Measurements from ENCODE around the gene USP30. TPM values are rescaled to one million over a fixed set of nuclear protein-coding genes. Genes with fewer than 3 reads are reported as not detected.

The USP30 gene
- total RNA-seq, 1 donor from 2014 or later: 13.6 TPM

DNA sequence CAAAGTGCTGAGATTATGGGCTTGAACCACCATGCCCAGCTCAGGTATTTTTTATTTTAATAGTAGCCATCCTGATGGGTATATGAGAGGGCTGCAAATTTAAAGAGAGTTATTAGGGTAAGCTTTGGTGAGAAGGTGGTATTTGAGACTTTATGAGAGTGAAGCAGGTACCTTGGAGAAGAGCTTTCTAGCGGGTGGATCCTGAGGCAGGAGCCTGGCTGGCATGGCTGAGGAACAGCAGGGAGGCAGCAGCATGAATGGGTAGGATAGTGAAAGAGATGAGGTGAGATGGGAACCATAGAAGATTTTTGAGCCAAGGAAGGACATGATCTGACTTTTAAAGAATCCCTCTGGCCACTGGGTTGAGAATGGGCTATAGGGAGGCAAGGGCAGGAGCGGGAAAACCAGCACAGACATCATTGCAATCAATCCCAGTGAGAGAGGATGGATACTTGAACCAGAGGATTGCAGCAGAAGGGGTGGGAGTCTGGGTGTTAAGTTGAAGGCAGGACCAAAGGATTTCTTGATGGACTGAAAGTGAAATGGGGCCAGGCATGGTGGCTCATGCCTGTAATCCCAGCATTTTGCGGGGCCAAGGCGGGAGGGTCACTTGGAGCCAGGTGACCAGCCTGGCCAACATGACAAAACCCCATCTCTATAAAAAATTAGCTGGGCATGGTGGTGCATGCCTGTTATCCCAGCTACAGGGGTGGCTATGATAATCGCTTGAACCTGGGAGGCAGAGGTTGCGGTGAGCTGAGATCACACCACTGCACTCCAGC is 37.2 kb upstream of the USP30 start:
- H3K9me3 Mint-ChIP-seq (ENCODE audit: unreplicated experiment): no peaks in the 10 kb centered on the region
- no peaks in the 10 kb centered on the region for H3K36me3 Mint-ChIP-seq (ENCODE audit: low read depth, unreplicated experiment)
- H3K27ac Mint-ChIP-seq (ENCODE audit: unreplicated experiment): no peak overlapping the region
- peaks cover 5% of the 10 kb centered on the region for H3K27me3 Mint-ChIP-seq (ENCODE audit: unreplicated experiment)
- no peak overlapping the region for H3K4me3 Mint-ChIP-seq (ENCODE audit: unreplicated experiment)
- DNase-seq (ENCODE audit: low spot score): no peak
- TF ChIP-seq, protein P1, sequence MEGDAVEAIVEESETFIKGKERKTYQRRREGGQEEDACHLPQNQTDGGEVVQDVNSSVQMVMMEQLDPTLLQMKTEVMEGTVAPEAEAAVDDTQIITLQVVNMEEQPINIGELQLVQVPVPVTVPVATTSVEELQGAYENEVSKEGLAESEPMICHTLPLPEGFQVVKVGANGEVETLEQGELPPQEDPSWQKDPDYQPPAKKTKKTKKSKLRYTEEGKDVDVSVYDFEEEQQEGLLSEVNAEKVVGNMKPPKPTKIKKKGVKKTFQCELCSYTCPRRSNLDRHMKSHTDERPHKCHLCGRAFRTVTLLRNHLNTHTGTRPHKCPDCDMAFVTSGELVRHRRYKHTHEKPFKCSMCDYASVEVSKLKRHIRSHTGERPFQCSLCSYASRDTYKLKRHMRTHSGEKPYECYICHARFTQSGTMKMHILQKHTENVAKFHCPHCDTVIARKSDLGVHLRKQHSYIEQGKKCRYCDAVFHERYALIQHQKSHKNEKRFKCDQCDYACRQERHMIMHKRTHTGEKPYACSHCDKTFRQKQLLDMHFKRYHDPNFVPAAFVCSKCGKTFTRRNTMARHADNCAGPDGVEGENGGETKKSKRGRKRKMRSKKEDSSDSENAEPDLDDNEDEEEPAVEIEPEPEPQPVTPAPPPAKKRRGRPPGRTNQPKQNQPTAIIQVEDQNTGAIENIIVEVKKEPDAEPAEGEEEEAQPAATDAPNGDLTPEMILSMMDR (IDR thresholded peaks at IDR 0.05; ENCODE audit: unreplicated experiment): no peak
- H3K4me1 Mint-ChIP-seq (ENCODE audit: unreplicated experiment): no peaks in the 10 kb centered on the region

DNA sequence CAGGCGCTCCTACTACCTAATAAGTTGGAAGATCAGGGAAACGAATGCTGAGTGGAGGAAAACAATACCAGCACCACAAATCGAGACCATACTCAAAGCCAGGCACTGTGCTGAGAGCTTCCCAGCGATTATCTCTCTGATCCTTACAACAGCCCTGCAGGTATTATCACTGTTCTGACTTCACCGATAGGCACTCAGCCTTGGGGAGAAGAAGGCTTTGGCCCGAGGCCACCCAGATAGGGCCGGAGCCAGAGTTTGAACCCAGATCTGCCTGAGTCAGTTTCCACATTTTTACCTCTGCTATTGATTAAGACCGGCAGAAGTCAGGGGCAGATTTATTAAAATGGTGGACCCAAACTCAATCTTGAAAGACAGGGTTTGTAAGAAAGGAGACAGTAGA is 36.4 kb upstream of the USP30 start:
- TF ChIP-seq, protein P1 (IDR thresholded peaks at IDR 0.05; ENCODE audit: unreplicated experiment): no peak
- H3K36me3 Mint-ChIP-seq (ENCODE audit: low read depth, unreplicated experiment): no peaks in the 10 kb centered on the region
- H3K9me3 Mint-ChIP-seq (ENCODE audit: unreplicated experiment): no peaks in the 10 kb centered on the region
- H3K4me1 Mint-ChIP-seq (ENCODE audit: unreplicated experiment): no peaks in the 10 kb centered on the region
- H3K4me3 Mint-ChIP-seq (ENCODE audit: unreplicated experiment): no peak overlapping the region
- peaks cover 5% of the 10 kb centered on the region for H3K27me3 Mint-ChIP-seq (ENCODE audit: unreplicated experiment)
- no peak for DNase-seq (ENCODE audit: low spot score)
- H3K27ac Mint-ChIP-seq (ENCODE audit: unreplicated experiment): no peak overlapping the region

DNA sequence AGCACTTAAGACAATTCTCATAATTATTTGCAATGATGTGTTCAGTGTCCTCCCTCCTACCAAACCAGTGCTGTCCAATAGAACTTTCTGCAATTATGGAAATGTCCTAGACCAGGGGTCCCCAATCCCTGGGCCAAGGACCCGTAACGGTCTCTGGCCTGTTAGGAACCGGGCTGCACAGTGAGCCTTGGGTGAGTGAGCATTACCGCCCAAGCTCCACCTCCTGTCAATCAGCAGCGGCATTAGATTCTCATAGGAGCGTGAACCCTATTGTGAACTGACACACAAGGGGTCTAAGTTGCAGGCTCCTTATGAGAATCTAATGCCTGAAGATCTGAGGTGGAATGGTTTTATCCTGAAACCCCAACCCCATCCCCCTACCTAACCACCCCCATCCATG is 35.4 kb upstream of the USP30 start:
- H3K4me1 Mint-ChIP-seq (ENCODE audit: unreplicated experiment): no peaks in the 10 kb centered on the region
- no peaks in the 10 kb centered on the region for H3K9me3 Mint-ChIP-seq (ENCODE audit: unreplicated experiment)
- H3K27ac Mint-ChIP-seq (ENCODE audit: unreplicated experiment): no peak overlapping the region
- TF ChIP-seq, protein P1 (IDR thresholded peaks at IDR 0.05; ENCODE audit: unreplicated experiment): no peak
- H3K36me3 Mint-ChIP-seq (ENCODE audit: low read depth, unreplicated experiment): no peaks in the 10 kb centered on the region
- peaks cover 5% of the 10 kb centered on the region for H3K27me3 Mint-ChIP-seq (ENCODE audit: unreplicated experiment)
- DNase-seq (ENCODE audit: low spot score): no peak
- H3K4me3 Mint-ChIP-seq (ENCODE audit: unreplicated experiment): no peak overlapping the region

DNA sequence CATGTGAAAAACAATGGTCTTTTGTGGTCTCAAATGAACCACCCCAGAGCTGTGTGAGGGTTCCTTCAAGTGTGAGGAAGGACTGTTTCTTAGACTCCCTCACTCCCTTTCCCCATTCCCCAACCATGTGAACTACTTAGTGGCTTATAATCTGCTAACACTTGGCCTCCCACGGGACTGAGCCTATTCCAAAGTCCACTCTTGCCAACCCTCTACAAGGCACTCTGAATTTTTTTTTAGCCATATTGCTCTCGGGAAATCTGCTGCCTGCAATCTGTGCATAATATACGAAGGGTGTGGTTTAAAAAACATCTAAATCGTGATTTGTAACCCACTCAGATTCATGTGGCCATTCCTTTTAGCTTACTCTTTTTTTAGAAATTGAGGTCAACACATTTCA is 34.1 kb upstream of the USP30 start:
- H3K27me3 Mint-ChIP-seq (ENCODE audit: unreplicated experiment): peaks cover 5% of the 10 kb centered on the region
- TF ChIP-seq, protein P1 (IDR thresholded peaks at IDR 0.05; ENCODE audit: unreplicated experiment): no peak
- no peaks in the 10 kb centered on the region for H3K9me3 Mint-ChIP-seq (ENCODE audit: unreplicated experiment)
- H3K4me1 Mint-ChIP-seq (ENCODE audit: unreplicated experiment): no peaks in the 10 kb centered on the region
- no peak overlapping the region for H3K4me3 Mint-ChIP-seq (ENCODE audit: unreplicated experiment)
- no peaks in the 10 kb centered on the region for H3K36me3 Mint-ChIP-seq (ENCODE audit: low read depth, unreplicated experiment)
- no peak for DNase-seq (ENCODE audit: low spot score)
- H3K27ac Mint-ChIP-seq (ENCODE audit: unreplicated experiment): no peak overlapping the region

DNA sequence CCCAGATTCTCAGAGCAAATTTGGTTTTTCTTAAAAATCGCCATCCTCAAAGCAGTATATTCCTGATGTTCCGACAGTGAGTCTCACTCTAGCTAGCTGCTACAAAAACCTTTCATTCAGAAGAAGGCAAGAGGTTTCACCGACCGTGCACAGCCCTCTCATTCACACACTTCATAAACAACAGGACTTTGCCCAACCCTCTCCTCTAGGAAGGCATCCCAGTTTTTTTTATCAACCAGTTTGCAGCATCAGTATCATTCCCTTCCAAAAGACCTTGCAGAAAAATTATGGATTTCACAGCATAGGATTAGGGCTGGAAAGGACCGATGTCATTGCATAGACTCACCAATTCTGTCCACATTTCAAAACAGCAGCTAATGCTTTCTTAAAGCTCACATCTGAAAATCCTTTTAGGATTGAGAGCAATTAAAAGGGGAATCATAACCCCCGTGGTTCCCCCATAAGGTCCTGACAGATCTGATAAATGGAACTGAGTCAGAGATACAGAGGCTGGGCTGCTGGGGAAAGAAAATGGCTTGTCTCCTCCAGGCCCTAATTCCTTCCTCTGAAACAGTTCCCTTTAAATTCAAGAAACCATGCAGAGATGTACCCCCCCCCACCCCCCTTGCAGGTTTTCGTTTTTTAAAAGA is 32.1 kb upstream of the USP30 start:
- no peak for DNase-seq (ENCODE audit: low spot score)
- Mint-ChIP-seq H3K27me3 (ENCODE audit: unreplicated experiment) (no peaks in the 10 kb centered on the region), H3K27ac (ENCODE audit: unreplicated experiment) (no peak overlapping the region), H3K36me3 (ENCODE audit: low read depth, unreplicated experiment) (no peaks in the 10 kb centered on the region), H3K4me1 (ENCODE audit: unreplicated experiment) (no peaks in the 10 kb centered on the region), H3K9me3 (ENCODE audit: unreplicated experiment) (no peaks in the 10 kb centered on the region), H3K4me3 (ENCODE audit: unreplicated experiment) (no peak overlapping the region)
- TF ChIP-seq, protein P1 (IDR thresholded peaks at IDR 0.05; ENCODE audit: unreplicated experiment): no peak
